A549 treated with Hydrocortisone at 1 μM for 4 hours (cell line): ENCODE measurements around the gene FUCA2. TPM values are rescaled to one million over a fixed set of nuclear protein-coding genes. Genes with fewer than 3 reads are reported as not detected.

ENCODE experiments used
- total RNA-seq: library from RNA; stranded (reverse); fragments of 200-300 nt; extraction: Qiagen RNA extraction; gene quantifications from 5 replicates; pipeline ENCODE4 v1.2.3, GENCODE V29; 2022

FUCA2 gene
- 52.4 to 56.1 TPM (median 55.9 TPM) in 5 replicates for total RNA-seq

GRCh38 chr6:143510991-143511891 is at the start of gene FUCA2:
FUCA2 (minus strand) TSS chr6:143511720; CDS start chr6:143511634, 86 bp downstream.

DNA sequence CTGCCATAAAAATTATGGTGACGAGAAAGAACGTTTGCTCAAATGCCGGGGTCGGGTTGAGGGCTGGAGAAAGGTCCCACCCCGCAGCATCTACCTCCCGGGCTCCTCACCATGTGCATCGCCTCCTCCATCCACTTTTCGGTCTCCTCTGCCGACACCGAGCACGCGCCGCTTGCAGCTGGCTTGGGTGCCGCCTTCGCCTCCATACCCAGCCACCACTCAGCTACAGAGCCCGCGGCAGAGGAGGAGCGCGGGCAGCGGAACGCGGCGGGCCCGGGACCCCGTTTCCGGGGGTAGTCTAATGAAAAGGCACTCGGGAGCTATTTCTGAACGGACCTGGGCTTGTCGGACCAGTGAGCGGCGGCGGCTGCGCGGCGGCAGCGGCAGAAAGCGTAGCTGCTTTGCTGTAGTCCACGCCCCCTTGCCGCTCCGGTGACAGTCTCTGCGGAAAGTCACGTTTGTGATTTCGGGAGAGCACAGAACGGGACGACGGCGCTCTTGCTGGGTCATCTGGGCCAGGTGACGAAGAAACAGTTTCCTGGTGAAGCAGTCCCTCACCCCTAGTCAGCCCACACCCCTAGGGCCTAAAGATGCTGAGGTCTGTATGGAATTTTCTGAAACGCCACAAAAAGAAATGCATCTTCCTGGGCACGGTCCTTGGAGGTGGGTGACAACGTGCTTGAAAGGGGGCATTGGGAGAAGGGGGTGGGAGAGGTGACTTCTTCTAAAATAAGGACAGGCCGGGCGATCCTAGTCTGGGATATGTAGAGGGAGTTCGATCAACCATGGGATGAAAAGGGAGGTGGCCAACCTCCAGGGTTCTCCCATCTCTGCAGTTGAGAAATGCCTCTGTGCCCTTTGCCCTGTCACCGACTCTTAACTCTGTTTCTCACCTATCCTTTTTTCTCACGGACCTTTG is 60.8 kb downstream of the FUCA2 start, which contains the start of the genes ADAT2 and PEX3:
Gene ADAT2 (minus strand): TSS at position 243 of the 919 bp plus-strand sequence. CDS start 37 bp downstream, at position 206.
Gene PEX3 (plus strand): TSS at position 353 of the 919 bp plus-strand sequence. CDS start 238 bp downstream, at position 591.

Other genes starting within 250 kb of the FUCA2 start
- gene ADAT2, start 61.0 kb downstream of the FUCA2 start, total RNA-seq: 3.2 to 4.1 TPM (median 3.8 TPM) in 5 replicates
- gene PEX3, start 60.9 kb downstream of the FUCA2 start, total RNA-seq: 10.0 to 12.5 TPM (median 10.9 TPM) in 5 replicates
- 3.3 to 5.0 TPM (median 3.7 TPM) in 5 replicates for gene PHACTR2, start 166.2 kb upstream of the FUCA2 start, total RNA-seq